ENCODE measurements around the gene KLHL24.
A peak's percentile ranks its signal among the peaks of the same experiment; 100 is the strongest.
"Not testable (repeated sequence)": the region's sequence is repeated elsewhere in the genome, so short reads cannot be mapped to it uniquely, and the experiment has no call there.

KLHL24 gene, protein sequence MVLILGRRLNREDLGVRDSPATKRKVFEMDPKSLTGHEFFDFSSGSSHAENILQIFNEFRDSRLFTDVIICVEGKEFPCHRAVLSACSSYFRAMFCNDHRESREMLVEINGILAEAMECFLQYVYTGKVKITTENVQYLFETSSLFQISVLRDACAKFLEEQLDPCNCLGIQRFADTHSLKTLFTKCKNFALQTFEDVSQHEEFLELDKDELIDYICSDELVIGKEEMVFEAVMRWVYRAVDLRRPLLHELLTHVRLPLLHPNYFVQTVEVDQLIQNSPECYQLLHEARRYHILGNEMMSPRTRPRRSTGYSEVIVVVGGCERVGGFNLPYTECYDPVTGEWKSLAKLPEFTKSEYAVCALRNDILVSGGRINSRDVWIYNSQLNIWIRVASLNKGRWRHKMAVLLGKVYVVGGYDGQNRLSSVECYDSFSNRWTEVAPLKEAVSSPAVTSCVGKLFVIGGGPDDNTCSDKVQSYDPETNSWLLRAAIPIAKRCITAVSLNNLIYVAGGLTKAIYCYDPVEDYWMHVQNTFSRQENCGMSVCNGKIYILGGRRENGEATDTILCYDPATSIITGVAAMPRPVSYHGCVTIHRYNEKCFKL
- total RNA-seq = 12.6 to 223 (median 159) reads per million in 3 experiments

DNA sequence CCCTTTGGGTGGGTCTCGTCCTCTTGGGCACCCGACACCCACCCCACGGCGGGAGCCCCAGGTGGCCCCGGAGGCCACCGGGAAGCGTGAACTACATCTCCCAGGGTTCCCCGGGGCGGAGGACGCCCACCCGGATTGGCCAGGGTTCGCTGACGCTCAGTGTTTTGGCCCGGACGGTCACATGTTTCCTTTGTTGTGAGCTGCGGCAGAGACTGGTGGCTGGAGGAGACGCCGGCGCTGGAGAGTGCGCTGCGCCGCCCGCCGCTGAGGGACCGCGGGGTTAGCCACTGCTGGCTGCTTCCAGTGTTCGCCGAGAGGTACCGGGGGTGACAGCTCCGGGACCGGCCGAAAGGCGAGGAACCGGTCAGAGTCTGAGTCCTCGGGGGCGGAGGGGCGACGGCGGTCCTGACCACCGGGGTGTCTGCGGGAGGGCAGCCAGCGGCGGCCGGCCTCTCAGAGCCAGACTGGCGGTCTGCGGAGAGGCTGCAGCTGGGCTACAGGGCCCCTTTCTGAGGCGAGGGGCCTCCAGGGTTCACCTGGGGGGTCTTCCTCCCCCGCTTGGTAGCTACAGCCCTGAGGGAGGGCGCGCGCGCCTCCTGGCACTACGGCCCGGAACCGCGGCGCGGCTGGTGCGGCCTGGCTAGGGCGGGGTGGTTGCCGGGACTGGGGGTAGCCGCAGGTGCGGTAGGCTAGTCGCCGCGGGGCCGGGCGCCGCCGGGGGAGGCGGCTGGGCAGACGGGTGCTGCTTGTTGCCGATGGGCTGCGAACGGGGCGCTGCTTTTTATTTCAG is at the start of gene KLHL24:
KLHL24 (plus strand) TSS at position 193 of the 790 bp plus-strand sequence. CDS start 14,734 bp downstream, outside the sequence.
- peak; percentile 89 for DNase-seq

DNA sequence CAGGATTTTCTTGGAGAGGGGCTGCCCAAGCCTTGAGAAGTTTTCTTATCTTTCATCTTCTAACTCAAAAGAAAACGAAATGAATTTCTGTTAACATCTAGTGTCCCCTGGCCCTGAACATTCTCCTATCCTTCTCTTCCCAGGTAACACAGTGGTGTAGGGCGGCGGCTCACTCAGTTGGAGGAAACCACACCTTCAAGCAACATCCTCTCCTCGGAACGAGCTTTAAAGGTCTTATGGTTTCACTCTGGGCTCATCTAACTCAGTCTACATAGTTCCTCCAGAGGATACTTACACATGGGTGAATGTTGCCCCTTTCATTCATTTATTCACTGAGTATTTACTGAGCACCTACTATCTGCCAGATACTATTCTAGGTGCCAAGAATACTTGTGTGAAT is 48.9 kb upstream of the KLHL24 start:
- DNase-seq = peak; percentile 9

DNA sequence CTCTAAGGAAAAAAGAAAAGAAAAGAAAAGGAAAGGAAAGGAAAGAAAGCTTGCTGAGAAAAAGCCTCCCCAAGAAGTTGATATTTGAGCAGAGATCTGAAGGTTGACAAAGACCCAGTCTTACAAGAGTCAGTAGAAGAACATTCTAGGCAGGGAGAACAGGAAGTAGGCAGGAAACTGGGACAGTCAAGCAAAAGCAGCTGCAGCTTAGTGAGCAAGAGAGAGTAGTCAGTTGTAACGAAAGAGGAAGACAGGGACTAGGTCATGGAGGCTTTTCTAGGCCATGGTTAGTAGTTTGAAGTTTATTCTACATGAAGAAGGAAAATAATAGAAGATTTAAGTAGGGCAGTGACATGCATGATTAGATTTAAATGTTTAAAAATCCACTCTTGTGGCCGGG is 48.1 kb upstream of the KLHL24 start:
- peak; percentile 7 for DNase-seq

GRCh38 chr3:183590442-183590841 is 45.0 kb upstream of the KLHL24 start:
- no peak for DNase-seq

DNA sequence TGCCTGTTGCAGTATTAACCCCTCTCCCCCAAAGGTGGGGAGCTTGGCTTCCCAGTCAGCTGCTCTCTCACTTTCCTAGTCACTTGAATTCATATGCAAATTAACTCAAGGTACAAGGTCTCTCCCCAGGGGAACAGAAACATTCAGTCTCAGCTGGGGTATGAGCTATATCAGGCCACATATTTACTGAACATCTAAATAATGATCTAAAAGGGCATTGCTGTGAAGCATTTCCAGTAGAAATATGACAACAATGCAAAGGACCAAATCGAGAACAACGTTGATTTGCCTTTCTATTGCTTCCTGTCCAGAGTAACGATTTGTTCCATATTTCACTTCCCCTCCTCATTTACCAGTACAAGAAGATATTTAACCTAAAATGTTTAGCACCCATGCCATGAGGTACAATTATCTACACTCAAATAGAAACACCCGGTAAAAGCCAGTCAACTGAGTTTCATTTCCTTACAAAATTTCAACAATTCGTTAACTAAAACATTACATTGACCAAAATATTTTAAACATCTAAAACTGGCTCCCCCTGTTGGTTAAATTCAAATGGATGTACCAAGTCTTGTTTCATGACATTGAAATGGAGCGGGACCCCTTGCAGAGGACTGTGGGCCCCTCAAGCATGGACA is 43.4 kb upstream of the KLHL24 start:
- DNase-seq = peak; percentile 24

- DNase-seq = no peak
These were observed 42.6 kb upstream of the KLHL24 start for GRCh38 chr3:183592821-183593220.

DNA sequence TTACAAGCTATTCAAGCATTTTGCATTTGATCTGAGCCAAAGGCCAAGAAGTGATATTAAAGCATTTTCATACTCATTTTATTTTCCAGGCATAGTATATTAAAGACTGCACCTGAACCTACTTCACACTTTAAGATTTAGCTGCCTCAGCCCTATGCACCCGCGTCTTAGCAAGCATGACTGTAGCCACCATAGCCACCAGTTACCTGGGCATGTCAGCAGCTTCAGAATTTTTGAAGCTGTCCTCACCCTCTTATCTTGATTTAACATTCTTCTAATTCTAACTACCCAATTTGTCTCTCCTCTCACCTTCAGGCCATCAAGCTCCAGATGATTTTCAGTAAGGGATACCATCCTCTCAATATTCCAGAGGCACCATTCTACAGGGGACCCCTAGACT is 40.8 kb upstream of the KLHL24 start:
- DNase-seq = no peak

- no peak for DNase-seq
These were observed 37.5 kb upstream of the KLHL24 start for GRCh38 chr3:183597959-183598358.

DNA sequence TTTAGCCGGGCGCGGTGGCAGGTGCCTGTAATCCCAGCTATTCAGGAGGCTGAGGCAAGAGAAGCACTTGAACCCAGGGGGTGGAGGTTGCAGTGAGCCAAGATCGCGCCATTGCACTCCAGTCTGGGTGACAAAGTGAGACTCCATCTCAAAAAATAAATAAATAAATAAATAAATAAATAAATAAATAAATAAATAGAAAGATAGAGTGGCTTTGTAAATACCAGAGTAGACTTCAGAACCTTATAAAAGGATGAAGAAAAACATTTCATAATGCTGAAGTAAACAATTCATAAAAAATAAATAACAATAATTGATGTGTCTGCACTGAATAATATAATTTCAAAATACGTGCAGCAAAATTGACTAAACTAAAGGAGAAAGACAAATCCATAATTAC is 24.1 kb upstream of the KLHL24 start:
- DNase-seq = not testable (repeated sequence)

- no peak for DNase-seq
These were observed 21.8 kb upstream of the KLHL24 start for GRCh38 chr3:183613366-183614285.

GRCh38 chr3:183618542-183618941 is 16.9 kb upstream of the KLHL24 start:
- no peak for DNase-seq

DNA sequence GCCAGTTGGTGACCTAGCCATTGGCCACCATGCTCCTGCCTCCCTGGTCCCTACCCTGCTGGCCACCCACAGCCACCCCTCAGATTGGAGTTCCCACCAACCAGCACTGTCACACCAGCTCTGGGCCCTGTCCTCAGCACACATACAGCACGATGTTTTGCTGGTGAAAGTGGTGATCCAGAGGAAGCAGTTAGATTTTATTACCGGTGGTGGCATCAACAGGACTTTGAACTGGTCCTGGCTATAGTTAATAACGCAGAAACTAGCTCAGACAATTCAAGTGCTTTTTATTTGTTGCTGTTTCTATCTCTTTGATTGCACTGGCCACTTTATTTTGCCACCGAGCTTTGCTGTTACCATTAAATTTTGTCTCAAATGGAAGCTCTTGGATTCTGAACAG is 16.4 kb upstream of the KLHL24 start:
- no peak for DNase-seq

DNA sequence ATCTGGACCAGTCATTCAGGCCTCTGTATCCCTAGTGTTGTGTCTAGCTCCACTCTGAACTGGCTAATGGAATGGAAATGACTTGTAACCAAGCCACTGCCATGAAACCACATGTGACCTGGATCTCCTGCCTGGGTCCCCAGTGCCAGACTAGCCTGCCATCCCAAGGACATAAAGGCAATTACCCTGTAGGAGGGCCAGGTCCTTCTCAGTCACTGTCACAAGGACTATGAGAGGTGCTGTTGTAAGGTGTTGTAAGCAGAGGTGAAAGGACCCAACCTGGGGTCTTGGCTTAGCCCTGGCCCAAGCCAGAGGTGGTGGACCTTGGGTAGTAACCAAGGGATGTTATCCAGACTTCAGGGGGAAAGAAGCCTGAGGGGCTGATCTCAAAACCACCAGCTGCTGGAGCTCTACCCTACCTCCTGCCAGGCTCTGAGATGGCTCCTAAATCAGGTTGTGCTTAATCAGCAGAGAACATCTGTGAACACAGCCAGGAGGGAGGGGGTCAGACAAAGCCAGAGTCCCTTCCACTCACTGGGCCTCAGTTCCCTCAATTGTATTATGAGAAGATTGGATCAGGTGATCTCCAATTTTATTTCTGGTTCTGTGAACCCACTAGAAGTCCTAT is 15.7 kb upstream of the KLHL24 start:
- no peak for DNase-seq

DNA sequence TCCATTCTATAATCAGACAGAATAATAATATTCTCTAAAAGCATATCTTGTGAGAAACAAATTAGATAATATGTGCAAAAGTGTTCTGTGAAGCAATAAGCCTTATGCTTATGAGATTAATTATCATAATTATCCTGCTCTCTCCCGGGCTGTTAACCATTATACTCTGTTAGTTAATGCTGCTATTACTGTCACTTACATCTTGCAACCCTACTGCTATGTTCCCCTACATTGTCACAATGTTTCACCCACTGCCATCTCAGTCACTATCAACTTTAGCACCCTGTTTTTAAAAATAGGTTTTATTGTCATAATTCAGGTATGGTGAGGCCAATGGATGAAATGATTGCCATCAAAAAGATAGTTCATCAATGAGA is 15.2 kb upstream of the KLHL24 start:
- DNase-seq = no peak

DNA sequence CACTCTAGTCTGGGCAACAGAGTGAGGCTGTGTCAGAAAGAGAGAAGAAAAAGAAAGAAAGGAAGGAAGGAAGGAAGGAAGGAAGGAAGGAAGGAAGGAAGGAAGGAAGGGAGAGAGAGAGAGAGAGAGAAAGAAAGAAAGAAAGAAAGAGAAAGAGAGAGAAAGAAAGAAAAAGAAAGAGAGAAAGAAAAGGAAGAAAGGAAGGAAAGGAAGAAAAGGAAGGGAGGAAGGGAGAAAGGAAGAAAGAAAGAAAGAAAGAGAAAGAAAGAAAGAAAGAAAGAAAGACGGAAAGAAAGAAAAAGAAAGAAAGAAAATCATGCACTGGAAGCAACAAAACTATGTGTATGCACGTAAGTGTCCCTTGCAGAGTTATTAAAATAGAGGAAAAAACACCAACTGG is 12.9 kb upstream of the KLHL24 start:
- DNase-seq = not testable (repeated sequence)

- no peak for DNase-seq
These were observed 8.4 kb upstream of the KLHL24 start for GRCh38 chr3:183626877-183627594.

- DNase-seq = no peak
These were observed 5.7 kb upstream of the KLHL24 start for GRCh38 chr3:183629546-183630301.

- DNase-seq = no peak
These were observed 3.7 kb upstream of the KLHL24 start for GRCh38 chr3:183631715-183632114.

DNA sequence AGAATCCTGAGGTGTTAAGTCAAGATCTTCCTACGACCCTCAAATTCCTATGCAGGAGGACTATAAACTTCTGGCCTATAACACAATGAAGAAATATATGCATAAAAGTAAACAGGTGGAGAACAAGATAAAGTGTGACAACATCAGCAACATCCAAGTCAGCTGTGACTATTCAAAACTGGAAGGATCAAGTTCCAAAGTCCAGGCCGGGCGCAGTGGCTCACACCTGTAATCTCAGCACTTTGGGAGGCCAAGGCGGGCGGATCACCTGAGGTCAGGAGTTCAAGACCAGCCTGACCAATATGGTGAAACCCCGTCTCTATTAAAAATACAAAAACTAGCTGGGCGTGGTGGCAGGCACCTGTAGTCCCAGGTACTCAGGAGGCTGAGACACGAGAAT is 2.7 kb upstream of the KLHL24 start:
- not testable (repeated sequence) for DNase-seq

- no peak for DNase-seq
These were observed 716 bp upstream of the KLHL24 start for GRCh38 chr3:183634707-183635106.

All from central memory CD4-positive, alpha-beta T cell (primary cell).